Astrocyte (in vitro differentiated cells and primary cell): ENCODE results near the gene PMEL.
"Not testable (repeated sequence)": the region's sequence is repeated elsewhere in the genome, so short reads cannot be mapped to it uniquely, and the experiment has no call there.

ENCODE experiments used
- EZH2 ChIP-seq: IDR thresholded peaks from 2 replicates; pipeline ENCODE4 v1.6.1; 2012; ENCODE audit warnings: mild to moderate bottlenecking, low read length, inconsistent platforms; ENCODE audit not compliant: insufficient read depth
- TF ChIP-seq, protein P1 (sequence below): IDR thresholded peaks from 2 replicates; pipeline ENCODE4 v1.5.1; 2011; ENCODE audit warnings: low read depth, mild to moderate bottlenecking, inconsistent platforms, low read length, moderate library complexity; ENCODE audit not compliant: insufficient read depth

DNA sequence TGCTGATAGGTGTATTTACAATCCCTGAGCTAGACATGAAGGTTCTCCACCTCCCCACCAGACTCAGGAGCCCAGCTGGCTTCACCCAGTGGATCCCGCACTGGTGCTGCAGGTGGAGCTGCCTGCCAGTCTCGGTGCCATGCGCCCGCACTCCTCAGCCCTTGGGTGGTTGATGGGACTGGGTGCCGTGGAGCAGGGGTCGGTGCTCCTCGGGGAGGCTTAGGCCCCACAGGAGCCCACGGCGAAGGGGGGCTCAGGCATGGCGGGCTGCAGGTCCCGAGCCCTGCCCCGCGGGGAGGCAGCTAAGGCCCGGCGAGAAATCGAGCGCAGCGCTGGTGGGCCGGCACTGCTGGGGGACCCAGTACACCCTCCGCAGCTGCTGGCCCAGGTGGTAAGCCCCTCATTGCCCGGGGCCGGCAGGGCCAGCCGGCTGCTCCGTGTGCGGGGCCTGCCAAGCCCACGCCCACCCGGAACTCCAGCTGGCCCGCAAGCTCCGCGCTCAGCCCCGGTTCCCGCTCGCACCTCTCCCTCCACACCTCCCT lies 34.2 kb upstream of the PMEL start:
- TF ChIP-seq EZH2, result not testable (repeated sequence)
- TF ChIP-seq, protein P1, sequence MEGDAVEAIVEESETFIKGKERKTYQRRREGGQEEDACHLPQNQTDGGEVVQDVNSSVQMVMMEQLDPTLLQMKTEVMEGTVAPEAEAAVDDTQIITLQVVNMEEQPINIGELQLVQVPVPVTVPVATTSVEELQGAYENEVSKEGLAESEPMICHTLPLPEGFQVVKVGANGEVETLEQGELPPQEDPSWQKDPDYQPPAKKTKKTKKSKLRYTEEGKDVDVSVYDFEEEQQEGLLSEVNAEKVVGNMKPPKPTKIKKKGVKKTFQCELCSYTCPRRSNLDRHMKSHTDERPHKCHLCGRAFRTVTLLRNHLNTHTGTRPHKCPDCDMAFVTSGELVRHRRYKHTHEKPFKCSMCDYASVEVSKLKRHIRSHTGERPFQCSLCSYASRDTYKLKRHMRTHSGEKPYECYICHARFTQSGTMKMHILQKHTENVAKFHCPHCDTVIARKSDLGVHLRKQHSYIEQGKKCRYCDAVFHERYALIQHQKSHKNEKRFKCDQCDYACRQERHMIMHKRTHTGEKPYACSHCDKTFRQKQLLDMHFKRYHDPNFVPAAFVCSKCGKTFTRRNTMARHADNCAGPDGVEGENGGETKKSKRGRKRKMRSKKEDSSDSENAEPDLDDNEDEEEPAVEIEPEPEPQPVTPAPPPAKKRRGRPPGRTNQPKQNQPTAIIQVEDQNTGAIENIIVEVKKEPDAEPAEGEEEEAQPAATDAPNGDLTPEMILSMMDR, result not testable (repeated sequence)
